HG02938 (cell line): ENCODE data around the gene INAVA.

Experiments used
- ATAC-seq: cut with Tn5 transposase; IDR thresholded peaks from one replicate; pipeline ENCODE4 v1.9.1; 2021; ENCODE audit warnings: mild to moderate bottlenecking, moderate library complexity; ENCODE audit not compliant: unreplicated experiment

Gene INAVA

GRCh38 chr1:200875416-200875815 lies 19.3 kb upstream of the INAVA start:
- ATAC-seq = no peak

GRCh38 chr1:200877010-200877409 lies 17.7 kb upstream of the INAVA start:
- ATAC-seq = no peak

DNA sequence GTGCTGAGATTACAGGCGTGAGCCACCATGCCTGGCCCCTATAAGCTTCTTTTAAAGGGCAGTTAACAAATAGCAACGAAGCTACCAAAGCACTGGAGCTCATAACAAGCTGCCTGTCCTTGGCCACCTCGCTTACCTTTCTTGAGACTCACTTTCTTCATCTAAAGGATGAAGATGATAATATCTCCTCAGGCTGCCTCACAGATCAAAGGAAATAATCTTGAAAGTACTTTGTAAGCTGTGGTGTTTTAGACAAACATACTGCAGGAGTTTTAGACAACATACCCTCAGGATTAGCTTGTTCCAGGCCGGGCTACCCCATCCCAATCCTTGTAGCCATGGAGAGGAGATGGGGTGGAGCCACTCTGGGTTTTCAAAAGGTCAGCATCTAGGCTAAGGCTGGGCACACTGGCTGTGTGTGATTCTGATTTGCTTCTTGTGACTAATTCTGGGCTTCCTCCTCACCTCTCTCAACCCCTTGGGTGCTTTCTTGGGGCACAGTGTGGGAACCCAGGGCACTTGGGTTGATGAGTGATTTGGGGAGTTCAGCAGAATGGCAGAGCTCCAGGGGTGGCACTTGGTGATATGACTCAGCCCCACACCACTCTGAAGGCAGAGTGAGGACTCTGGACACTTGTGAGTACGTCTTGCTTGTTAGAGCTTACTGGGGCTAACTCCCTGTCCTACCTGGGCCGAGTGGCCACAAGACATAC lies 16.7 kb upstream of the INAVA start:
- ATAC-seq = peak; percentile 52

DNA sequence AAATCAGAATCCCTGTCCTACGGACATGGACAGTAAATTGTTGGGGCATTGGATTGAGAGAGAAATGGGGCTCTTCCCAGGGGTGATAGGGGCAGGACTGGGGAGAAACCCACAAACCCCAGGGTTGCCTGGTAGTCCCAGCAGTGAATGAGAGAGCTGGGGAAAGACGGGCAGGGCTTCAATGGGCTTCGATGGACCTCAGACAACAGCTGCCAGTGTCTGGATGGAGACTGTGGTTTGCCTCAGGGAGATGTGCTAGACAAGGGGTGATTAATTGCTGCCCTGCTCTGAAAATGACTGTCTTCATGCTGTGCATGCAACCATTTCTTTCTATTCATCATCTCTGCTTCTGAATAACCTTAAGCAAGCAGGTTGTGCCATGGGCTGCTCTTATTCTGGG lies 14.5 kb upstream of the INAVA start:
- ATAC-seq = peak; percentile 67

DNA sequence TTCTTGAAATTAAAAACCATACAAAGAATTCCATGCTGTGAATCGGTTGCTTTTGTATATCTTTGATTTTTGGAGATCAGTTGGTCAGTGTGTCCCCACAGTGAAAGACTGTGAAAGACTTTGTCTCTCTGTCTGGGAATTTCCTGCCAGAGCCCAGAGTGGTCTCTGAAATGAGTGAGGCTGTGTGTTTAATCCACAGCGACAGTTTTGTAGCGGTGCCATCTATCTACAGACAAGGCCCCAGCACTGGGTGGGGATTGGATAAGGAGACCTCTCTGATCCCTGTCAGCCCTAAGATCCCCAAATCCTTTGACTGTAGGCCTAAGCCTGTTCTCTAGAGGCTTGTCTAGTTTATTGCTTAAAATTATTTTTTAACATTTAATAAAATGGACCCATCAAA lies 11.6 kb upstream of the INAVA start:
- no peak for ATAC-seq

GRCh38 chr1:200885623-200886402 lies 8.9 kb upstream of the INAVA start:
- no peak for ATAC-seq

DNA sequence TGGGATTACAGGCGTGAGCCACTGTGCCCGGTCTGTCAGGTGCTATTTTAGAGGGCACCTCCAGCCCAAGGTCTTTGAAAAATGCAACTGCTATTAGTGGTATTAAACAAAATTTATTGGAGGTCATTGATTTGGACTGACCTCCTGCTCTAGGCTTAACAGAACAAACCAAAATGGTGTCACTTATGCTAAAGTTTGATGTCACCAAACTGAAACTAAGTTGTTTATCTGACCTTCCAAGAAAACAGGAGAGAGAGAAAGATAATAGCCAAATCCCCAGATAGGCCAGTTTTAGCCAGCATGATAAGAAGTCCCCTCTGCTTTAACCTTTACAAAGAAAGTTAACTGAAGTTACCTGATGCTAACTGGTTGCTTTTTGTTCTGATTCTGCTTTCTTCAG lies 8.1 kb upstream of the INAVA start:
- ATAC-seq = no peak

GRCh38 chr1:200887036-200887435 lies 7.7 kb upstream of the INAVA start:
- ATAC-seq = no peak

- peak; percentile 7 for ATAC-seq
These were observed 6.8 kb upstream of the INAVA start for GRCh38 chr1:200887772-200888348.

DNA sequence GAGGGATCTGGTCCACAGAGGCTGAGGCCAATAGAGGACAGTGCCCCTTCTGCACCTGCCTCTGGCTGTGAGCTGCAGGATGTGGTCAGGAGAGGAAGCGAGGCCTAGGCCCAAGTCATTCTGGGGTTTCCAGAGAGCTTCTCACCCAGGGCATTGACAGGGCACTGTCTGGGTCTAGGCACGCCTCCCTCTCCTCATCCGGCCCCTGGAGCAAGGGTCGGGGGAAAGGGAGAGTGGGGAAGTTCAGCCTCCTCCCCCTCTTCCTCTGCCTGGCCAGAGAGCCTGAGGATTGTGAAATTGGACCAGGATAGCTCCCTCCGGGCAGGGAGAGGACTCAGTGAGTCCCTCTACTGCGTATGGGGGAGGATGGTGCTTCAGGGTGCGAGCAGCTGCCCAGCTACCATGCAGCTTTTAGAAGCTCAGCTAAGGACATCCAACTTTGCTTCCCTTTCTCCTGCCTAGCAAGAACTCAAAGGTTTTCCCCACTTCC lies 6.3 kb upstream of the INAVA start:
- ATAC-seq = peak; percentile 93

DNA sequence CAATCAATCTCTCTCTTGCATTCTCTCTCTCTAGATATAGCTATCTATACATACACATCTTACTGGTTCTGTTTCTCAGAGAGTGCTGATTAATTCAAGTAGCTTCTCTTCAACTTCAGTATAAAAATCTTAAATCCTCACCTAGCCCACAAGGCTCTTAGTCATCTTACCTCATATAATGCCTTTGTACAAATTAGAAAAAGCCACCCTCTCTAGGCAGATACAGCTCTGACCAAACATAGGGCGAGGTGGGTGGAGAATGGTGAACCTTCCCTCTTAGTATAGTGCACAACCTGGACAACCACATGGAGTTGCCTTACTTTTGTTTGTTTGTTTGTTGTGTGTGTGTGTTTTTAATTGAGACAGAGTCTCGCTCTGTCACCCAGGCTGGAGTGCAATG lies 5.1 kb upstream of the INAVA start:
- no peak for ATAC-seq

GRCh38 chr1:200890027-200890426 lies 4.7 kb upstream of the INAVA start:
- no peak for ATAC-seq

- no peak for ATAC-seq
These were observed 3.6 kb upstream of the INAVA start for GRCh38 chr1:200890818-200891773.

- no peak for ATAC-seq
These were observed 2.9 kb upstream of the INAVA start for GRCh38 chr1:200891774-200892157.

DNA sequence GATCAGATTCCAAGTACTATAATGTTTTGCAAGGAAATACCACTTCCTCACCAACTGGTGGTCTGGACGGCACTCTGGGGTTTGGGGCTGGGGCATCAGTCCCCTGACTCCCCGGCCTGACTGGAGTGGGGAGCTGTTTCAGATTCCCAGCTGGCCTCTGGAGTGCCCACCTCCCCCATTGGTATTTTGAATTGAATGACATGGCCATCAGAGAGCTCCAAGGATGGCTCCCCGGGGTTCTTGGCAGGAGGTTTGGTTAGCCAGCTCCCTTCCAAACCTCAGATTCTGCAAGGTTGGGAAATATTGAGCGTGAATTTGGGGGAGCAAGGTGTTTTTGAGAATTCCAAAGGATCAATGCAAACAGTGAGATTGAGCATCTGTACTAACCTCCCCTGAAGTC lies 2.2 kb upstream of the INAVA start:
- no peak for ATAC-seq

- ATAC-seq = no peak
These were observed 1.7 kb upstream of the INAVA start for GRCh38 chr1:200892958-200893357.

- no peak for ATAC-seq
These were observed 1.2 kb upstream of the INAVA start for GRCh38 chr1:200893411-200893901.

DNA sequence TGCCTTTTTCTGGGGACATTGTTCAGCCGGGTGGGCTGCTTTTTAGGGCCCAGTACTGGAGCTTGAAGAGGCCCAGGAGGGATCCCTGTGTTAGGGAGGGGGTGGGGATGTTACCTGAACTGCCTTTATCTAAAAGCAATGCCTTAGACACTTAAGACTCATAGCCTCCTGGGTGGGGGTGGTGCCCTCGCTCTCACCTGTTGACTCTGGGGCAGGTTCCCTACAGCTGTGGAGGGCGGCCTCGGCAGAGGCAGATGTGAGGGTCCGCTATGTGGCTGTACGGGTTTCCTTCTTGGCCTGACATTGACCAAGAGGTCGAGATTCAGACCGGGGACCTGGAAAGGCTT lies 716 bp downstream of the INAVA start:
- ATAC-seq = no peak

GRCh38 chr1:200895801-200896530 lies 1.3 kb downstream of the INAVA start:
- no peak for ATAC-seq

GRCh38 chr1:200896531-200897196 lies 2.0 kb downstream of the INAVA start:
- ATAC-seq = no peak
